CD14-positive monocyte (primary cell): ENCODE data around the gene ZDHHC14. TPM values are rescaled to one million over a fixed set of nuclear protein-coding genes. Genes with fewer than 3 reads are reported as not detected.

ENCODE experiments used
- DNase-seq, 3 donors: peaks; one replicate each; pipeline ENCODE4 v3.0.0-alpha.2; 2011 to 2022
- H2AFZ ChIP-seq: 2 replicates; pipeline ENCODE4 v1.6.0; 2012; ENCODE audit warnings: mild to moderate bottlenecking, low read depth, low read length, inconsistent platforms; ENCODE audit not compliant: insufficient read depth, poor library complexity, severe bottlenecking
- H3K27ac ChIP-seq, 2 donors: 1 replicate in 1 of 2; 2 replicates in 1 of 2; pipeline ENCODE4 v1.5.1; 2012 to 2013; ENCODE audit warnings: low read length in 2 of 2, control low read depth in 1 of 2, inconsistent platforms in 1 of 2, low read depth in 1 of 2, mild to moderate bottlenecking in 1 of 2
- H3K27me3 ChIP-seq, 2 donors: one replicate each; pipeline versions ENCODE4 v1.6.0 to v1.6.1; 2011 to 2013; ENCODE audit warnings: low read length in 2 of 2; ENCODE audit not compliant: control insufficient read depth in 2 of 2, insufficient read depth in 2 of 2
- H3K36me3 ChIP-seq, 2 donors: replicated peaks in 1 of 2; 1 replicate in 1 of 2; 2 replicates in 1 of 2; pipeline versions ENCODE4 v1.5.1 to v1.6.1; 2012 to 2013; ENCODE audit warnings: low read length in 2 of 2, control low read depth in 1 of 2, inconsistent platforms in 1 of 2, mild to moderate bottlenecking in 1 of 2; ENCODE audit not compliant: insufficient read depth in 2 of 2, control insufficient read depth in 1 of 2
- H3K4me1 ChIP-seq, 2 donors: 1 replicate in 1 of 2; 2 replicates in 1 of 2; pipeline versions ENCODE4 v1.5.1 to v1.6.1; 2012 to 2013; ENCODE audit warnings: low read length in 2 of 2, control low read depth in 1 of 2, inconsistent platforms in 1 of 2, mild to moderate bottlenecking in 1 of 2, moderate library complexity in 1 of 2; ENCODE audit not compliant: insufficient read depth in 2 of 2, control insufficient read depth in 1 of 2
- H3K4me2 ChIP-seq: replicated peaks from 2 replicates; pipeline ENCODE3; 2012; ENCODE audit warnings: low read length, moderate library complexity, mild to moderate bottlenecking; ENCODE audit not compliant: poor library complexity, severe bottlenecking; ENCODE audit errors: extremely low read depth
- H3K4me3 ChIP-seq, 3 experiments: fragments of 200-600 bp in 1 of 3; sonication (generic) in 1 of 3; replicated peaks in 1 of 3; 1 replicate in 2 of 3; 2 replicates in 1 of 3; pipeline ENCODE4 v1.5.1; 2011 to 2013; ENCODE audit warnings: low read length in 3 of 3, mild to moderate bottlenecking in 3 of 3, control low read depth in 2 of 3, low read depth in 2 of 3, inconsistent platforms in 1 of 3, moderate library complexity in 1 of 3
- H3K79me2 ChIP-seq: 2 replicates; pipeline ENCODE4 v1.6.0; 2012; ENCODE audit warnings: mild to moderate bottlenecking, control low read depth, inconsistent platforms, low read length, moderate library complexity; ENCODE audit not compliant: insufficient read depth
- H3K9ac ChIP-seq: 2 replicates; pipeline ENCODE4 v1.6.0; 2017; ENCODE audit warnings: low read length, mild to moderate bottlenecking; ENCODE audit not compliant: insufficient read depth, poor library complexity, severe bottlenecking
- H3K9me3 ChIP-seq, 2 donors: replicated peaks in 1 of 2; 1 replicate in 1 of 2; 2 replicates in 1 of 2; pipeline versions ENCODE4 v1.5.1 to v1.6.1; 2012 to 2013; ENCODE audit warnings: low read length in 2 of 2, control low read depth in 1 of 2; ENCODE audit not compliant: control insufficient read depth in 1 of 2, insufficient read depth in 1 of 2
- H4K20me1 ChIP-seq: 2 replicates; pipeline ENCODE4 v1.6.0; 2012; ENCODE audit warnings: mild to moderate bottlenecking, low read length, control low read depth, moderate library complexity; ENCODE audit not compliant: insufficient read depth
- H3K27ac Mint-ChIP-seq, 7 donors: one replicate each; pipeline ENCODE4 v1.8.0; 2020; ENCODE audit warnings: mild to moderate bottlenecking in 7 of 7, mixed read lengths in 7 of 7, moderate library complexity in 6 of 7, inconsistent platforms in 2 of 7
- H3K27me3 Mint-ChIP-seq, 3 donors: one replicate each; pipeline ENCODE4 v1.8.0; 2021 to 2022; ENCODE audit warnings: low read depth in 3 of 3, mild to moderate bottlenecking in 3 of 3, mixed read lengths in 3 of 3, moderate library complexity in 3 of 3, inconsistent platforms in 1 of 3
- H3K36me3 Mint-ChIP-seq, 2 donors: one replicate each; pipeline ENCODE4 v1.8.0; 2020; ENCODE audit warnings: mixed read lengths in 2 of 2, inconsistent platforms in 1 of 2, mild to moderate bottlenecking in 1 of 2
- H3K4me1 Mint-ChIP-seq: one replicate; pipeline ENCODE4 v1.8.0; 2020; ENCODE audit warnings: mild to moderate bottlenecking, mixed read lengths
- H3K4me3 Mint-ChIP-seq, 2 donors: one replicate each; pipeline ENCODE4 v1.8.0; 2020; ENCODE audit warnings: mild to moderate bottlenecking in 2 of 2, mixed read lengths in 2 of 2, moderate library complexity in 1 of 2
- H3K9me3 Mint-ChIP-seq, 7 donors: one replicate each; pipeline ENCODE4 v1.8.0; 2020 to 2022; ENCODE audit warnings: mixed read lengths in 7 of 7, mild to moderate bottlenecking in 6 of 7, moderate library complexity in 6 of 7, inconsistent platforms in 2 of 7
- CTCF ChIP-seq: fragments of 200-600 bp; IDR thresholded peaks from one replicate; pipeline ENCODE4 v1.8.0; 2022; ENCODE audit warnings: antibody characterized with exemption, mild to moderate bottlenecking
- WGBS: methylation state at CpG from one replicate; pipeline ENCODE4 v1.1.5; 2013; ENCODE audit warnings: missing lambda C conversion rate; ENCODE audit not compliant: insufficient coverage; 5-methylcytosine and 5-hydroxymethylcytosine counted together
- intact Hi-C, 2 donors: fragments of 100-400 bp; cut with micrococcal nuclease; formaldehyde crosslinking; loops; one replicate each; pipeline versions ENCODE4 v1.15.0 to v1.15.1; 2023
- polyA plus RNA-seq, 3 donors: library from polyadenylated mRNA; depleted of rRNA in 1 of 3; unstranded in 2 of 3; stranded (reverse) in 1 of 3; fragments of 300-500 nt in 2 of 3; fragments of >200 nt in 1 of 3; fragmentation: Illumina TruSeq in 2 of 3; gene quantifications; 1 replicate in 2 of 3; 2 replicates in 1 of 3; pipeline ENCODE4 v1.2.3, GENCODE V29; 2012 to 2021

ZDHHC14 gene
- polyA plus RNA-seq, 3 donors: 0.30 to 1.7 (median 0.93) TPM

- intact Hi-C loops: no loop called here
- peaks cover 3 to 7% of the 10 kb centered on the region in 2 donors for H3K36me3 Mint-ChIP-seq
Observed at GRCh38 chr6:157596886-157597285, 215.9 kb downstream of the ZDHHC14 start.

GRCh38 chr6:157597461-157598312, 216.7 kb downstream of the ZDHHC14 start:
- no peak overlapping the region for H3K4me2 ChIP-seq
- no peak overlapping the region for H3K4me3 Mint-ChIP-seq
- no peak overlapping the region for H2AFZ ChIP-seq

More at GRCh38 chr6:157596886-157597285, 215.9 kb downstream of the ZDHHC14 start:
- Histone ChIP-seq H3K4me1 (no peaks in the 10 kb centered on the region), H3K27me3 (no peaks in the 10 kb centered on the region), H3K27ac (no peak overlapping the region), H3K4me3 (no peak overlapping the region), H3K36me3 (no peaks in the 10 kb centered on the region), H3K79me2 (no peaks in the 10 kb centered on the region), H3K9ac (no peak overlapping the region), H3K9me3 (peaks cover 0 to 7% of the 10 kb centered on the region in 2 donors), H2AFZ (no peak overlapping the region), H3K4me2 (no peak overlapping the region), H4K20me1 (no peaks in the 10 kb centered on the region)
- no peak for TF ChIP-seq CTCF
- DNase-seq: no peak
- Mint-ChIP-seq H3K4me1 (no peaks in the 10 kb centered on the region), H3K4me3 (no peak overlapping the region), H3K27me3 (peaks cover 0 to 5% (median 5%) of the 10 kb centered on the region in 3 donors), H3K9me3 (peaks cover 0 to 7% (median 2%) of the 10 kb centered on the region in 7 donors), H3K27ac (no peak overlapping the region)
- WGBS: 97% methylated on average over 14 of the region's 15 CpGs

More at GRCh38 chr6:157597461-157598312, 216.7 kb downstream of the ZDHHC14 start:
- no peak overlapping the region for H3K27ac ChIP-seq
- TF ChIP-seq CTCF: peak; percentile 46
- no peaks in the 10 kb centered on the region for H4K20me1 ChIP-seq
- Mint-ChIP-seq H3K9me3 (peaks cover 0 to 1% (median 0%) of the 10 kb centered on the region in 7 donors), H3K36me3 (peaks cover 3 to 7% of the 10 kb centered on the region in 2 donors), H3K4me1 (no peaks in the 10 kb centered on the region), H3K27ac (no peak overlapping the region), H3K27me3 (peaks cover 0 to 5% (median 5%) of the 10 kb centered on the region in 3 donors)
- no peaks in the 10 kb centered on the region for H3K79me2 ChIP-seq
- H3K9me3 ChIP-seq: peaks cover 0 to 2% of the 10 kb centered on the region in 2 donors
- WGBS: 59% methylated on average over 7 of the region's 9 CpGs
- no peak overlapping the region for H3K9ac ChIP-seq
- DNase-seq: peak; percentile 7 to 26 (median 11)
- intact Hi-C loops: no loop called here
- no peak overlapping the region for H3K4me3 ChIP-seq
- no peaks in the 10 kb centered on the region for H3K4me1 ChIP-seq
- H3K27me3 ChIP-seq: no peaks in the 10 kb centered on the region
- no peaks in the 10 kb centered on the region for H3K36me3 ChIP-seq
